ENCODE results near the gene HOXA5. TPM values are rescaled to one million over a fixed set of nuclear protein-coding genes. Genes with fewer than 3 reads are reported as not detected.

The HOXA5 gene
- total and polyA plus RNA-seq, 10 of the 15 experiments (the other 5 are each of a cell fraction or from before 2014, with no cell fraction given): 0.05 to 0.13 TPM; not detected in 8

DNA sequence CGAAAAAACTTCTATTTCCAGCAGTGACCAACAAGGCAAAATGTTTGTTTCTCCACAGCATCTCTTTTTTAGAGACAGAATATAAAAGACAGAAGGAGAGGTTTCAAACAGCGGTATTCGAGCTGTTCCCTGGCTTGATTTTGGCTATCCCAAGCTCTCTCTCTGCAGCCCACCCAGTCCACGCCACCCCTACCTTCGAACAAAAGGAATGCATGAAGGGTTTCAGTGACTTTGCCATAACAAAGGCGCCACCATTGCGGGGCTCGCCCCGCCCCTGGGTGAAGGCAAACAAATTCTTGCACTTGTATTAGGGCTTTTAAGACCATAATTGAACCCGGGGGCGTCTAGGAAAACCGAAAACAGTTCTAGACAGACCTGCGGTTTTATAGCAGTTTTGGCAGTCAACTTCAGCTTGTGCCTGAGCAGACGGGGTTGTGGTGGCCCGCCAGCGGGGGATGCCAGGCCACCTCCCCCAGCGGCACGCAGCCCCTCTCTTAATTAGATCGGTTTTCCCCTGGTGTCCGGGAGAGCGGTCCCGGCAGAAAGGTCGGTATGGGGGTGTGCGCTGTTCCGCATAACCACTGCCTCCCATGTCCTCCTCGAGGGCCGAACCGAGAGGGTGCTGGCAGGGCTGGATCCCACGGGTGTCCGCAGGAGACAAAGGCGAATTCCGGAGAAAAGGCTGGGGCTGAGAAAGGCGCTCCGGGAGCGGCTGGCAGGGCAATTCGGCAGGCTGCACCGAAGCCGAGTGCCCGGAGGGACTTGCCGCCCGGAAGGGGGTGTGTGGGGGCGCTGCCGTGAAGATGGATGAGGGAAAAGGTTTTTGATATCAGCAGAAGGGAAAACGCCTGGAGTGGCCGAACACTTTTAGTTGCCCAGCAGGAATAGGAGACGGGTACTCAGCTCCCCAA lies 44.2 kb upstream of the HOXA5 start:
- Histone ChIP-seq H3K4me3 (no peak overlapping the region), H3K27me3 (replicated peaks in 1 of 2; ENCODE audit: control insufficient read depth in 2 of 2, insufficient read depth in 2 of 2, low read length in 1 of 2) (peaks cover 47 to 54% of the 10 kb centered on the region in 2 experiments), H3K79me2 (ENCODE audit: control insufficient read depth, insufficient read depth, low read length) (no peaks in the 10 kb centered on the region), H3K27ac (ENCODE audit: control insufficient read depth, insufficient read depth) (no peak overlapping the region), H3K4me1 (ENCODE audit: control insufficient read depth, insufficient read depth, low read length) (no peaks in the 10 kb centered on the region), H3K4me2 (ENCODE audit: control insufficient read depth, insufficient read depth) (no peak overlapping the region), H3K9me3 (replicated peaks; ENCODE audit: control insufficient read depth, insufficient read depth, low read length) (no peaks in the 10 kb centered on the region; the same call in 2 of the 3 replicates), H2AFZ (ENCODE audit: control insufficient read depth, low read depth, low read length) (no peak overlapping the region), H3K9ac (ENCODE audit: control insufficient read depth, insufficient read depth, low read length) (no peak overlapping the region), H4K20me1 (ENCODE audit: control insufficient read depth, insufficient read depth) (0 out of 2 replicates have a peak, but pooled peaks cover 3% of the 10 kb centered on the region), H3K36me3 (ENCODE audit: control insufficient read depth in 2 of 2, insufficient read depth in 2 of 2, low read length in 1 of 2) (no peaks in the 10 kb centered on the region)
- ChIA-PET CTCF (interaction anchor here (0.6 to 2.1 kb wide), 3 partner anchors 8 to 582 kb away, joined by 3 to 7 read pairs (median 3); no protein-coding TSS in a partner anchor), SMC1A (ENCODE audit: uncharacterized antibody, unreplicated experiment) (interaction anchor here (0.6 to 1.2 kb wide), 2 partner anchors 8 to 591 kb away, joined by 3 to 5 read pairs; no protein-coding TSS in a partner anchor), POLR2A (no interaction called here), RAD21 (ENCODE audit: unreplicated experiment) (interaction anchor here (0.6 kb wide), 1 partner anchor 71 kb away, joined by 4 read pairs; no protein-coding TSS in a partner anchor)
- DNase-seq (ENCODE audit: low read depth, low spot score): no peak
- intact Hi-C loops (cut with micrococcal nuclease; ENCODE audit: unreplicated experiment) (no loop called here), in situ Hi-C loops (cut with MboI) (no loop called here)
- 16% methylated on average over 44 of the region's 46 CpGs for WGBS (ENCODE audit: insufficient coverage, insufficient replicate concordance, low lambda C conversion rate, missing lambda C conversion rate)
- ATAC-seq: no peak
- FAIRE-seq: no peak
- no TSS peak for BruUV-seq (replicated peaks)
- TF ChIP-seq, protein P1, sequence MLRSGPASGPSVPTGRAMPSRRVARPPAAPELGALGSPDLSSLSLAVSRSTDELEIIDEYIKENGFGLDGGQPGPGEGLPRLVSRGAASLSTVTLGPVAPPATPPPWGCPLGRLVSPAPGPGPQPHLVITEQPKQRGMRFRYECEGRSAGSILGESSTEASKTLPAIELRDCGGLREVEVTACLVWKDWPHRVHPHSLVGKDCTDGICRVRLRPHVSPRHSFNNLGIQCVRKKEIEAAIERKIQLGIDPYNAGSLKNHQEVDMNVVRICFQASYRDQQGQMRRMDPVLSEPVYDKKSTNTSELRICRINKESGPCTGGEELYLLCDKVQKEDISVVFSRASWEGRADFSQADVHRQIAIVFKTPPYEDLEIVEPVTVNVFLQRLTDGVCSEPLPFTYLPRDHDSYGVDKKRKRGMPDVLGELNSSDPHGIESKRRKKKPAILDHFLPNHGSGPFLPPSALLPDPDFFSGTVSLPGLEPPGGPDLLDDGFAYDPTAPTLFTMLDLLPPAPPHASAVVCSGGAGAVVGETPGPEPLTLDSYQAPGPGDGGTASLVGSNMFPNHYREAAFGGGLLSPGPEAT (IDR thresholded peaks at IDR 0.05; ENCODE audit: low read depth): no peak
- TF ChIP-seq, protein P2, sequence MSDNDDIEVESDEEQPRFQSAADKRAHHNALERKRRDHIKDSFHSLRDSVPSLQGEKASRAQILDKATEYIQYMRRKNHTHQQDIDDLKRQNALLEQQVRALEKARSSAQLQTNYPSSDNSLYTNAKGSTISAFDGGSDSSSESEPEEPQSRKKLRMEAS (IDR thresholded peaks at IDR 0.05; ENCODE audit: low read depth, low read length): no peak
- TF ChIP-seq TAF1 (IDR thresholded peaks at IDR 0.05; ENCODE audit: borderline replicate concordance, low read depth, low read length) (no peak), MXI1 (IDR thresholded peaks at IDR 0.05; ENCODE audit: low read depth, low read length) (no peak), IKZF1 (conservative IDR thresholded peaks at IDR 0.05) (0 out of 2 replicates have a peak, but pooled peaks have one; percentile 10), YY1 (IDR thresholded peaks at IDR 0.05; ENCODE audit: low read depth, low read length) (no peak), PML (IDR thresholded peaks at IDR 0.05; ENCODE audit: low read length) (no peak), FOS (IDR thresholded peaks at IDR 0.05; ENCODE audit: borderline replicate concordance, extremely low read depth, insufficient read length) (no peak), LARP7 (IDR thresholded peaks at IDR 0.05) (no peak), TCF12 (IDR thresholded peaks at IDR 0.05; ENCODE audit: low read depth, low read length) (no peak), SUZ12 (IDR thresholded peaks at IDR 0.05; ENCODE audit: unreplicated experiment) (peak; percentile 45), RAD21 (IDR thresholded peaks at IDR 0.05; ENCODE audit: insufficient read depth, low read depth, low read length) (no peak), FOXM1 (IDR thresholded peaks at IDR 0.05; ENCODE audit: low read depth, low read length) (no peak), ZZZ3 (IDR thresholded peaks at IDR 0.05; ENCODE audit: control insufficient read depth, insufficient read length, low read depth) (no peak)
- TF ChIP-seq, protein P3, sequence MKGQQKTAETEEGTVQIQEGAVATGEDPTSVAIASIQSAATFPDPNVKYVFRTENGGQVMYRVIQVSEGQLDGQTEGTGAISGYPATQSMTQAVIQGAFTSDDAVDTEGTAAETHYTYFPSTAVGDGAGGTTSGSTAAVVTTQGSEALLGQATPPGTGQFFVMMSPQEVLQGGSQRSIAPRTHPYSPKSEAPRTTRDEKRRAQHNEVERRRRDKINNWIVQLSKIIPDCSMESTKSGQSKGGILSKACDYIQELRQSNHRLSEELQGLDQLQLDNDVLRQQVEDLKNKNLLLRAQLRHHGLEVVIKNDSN (IDR thresholded peaks at IDR 0.05; ENCODE audit: borderline replicate concordance, extremely low read length, insufficient read depth, low read depth, low read length): no peak
- TF ChIP-seq, protein P4, sequence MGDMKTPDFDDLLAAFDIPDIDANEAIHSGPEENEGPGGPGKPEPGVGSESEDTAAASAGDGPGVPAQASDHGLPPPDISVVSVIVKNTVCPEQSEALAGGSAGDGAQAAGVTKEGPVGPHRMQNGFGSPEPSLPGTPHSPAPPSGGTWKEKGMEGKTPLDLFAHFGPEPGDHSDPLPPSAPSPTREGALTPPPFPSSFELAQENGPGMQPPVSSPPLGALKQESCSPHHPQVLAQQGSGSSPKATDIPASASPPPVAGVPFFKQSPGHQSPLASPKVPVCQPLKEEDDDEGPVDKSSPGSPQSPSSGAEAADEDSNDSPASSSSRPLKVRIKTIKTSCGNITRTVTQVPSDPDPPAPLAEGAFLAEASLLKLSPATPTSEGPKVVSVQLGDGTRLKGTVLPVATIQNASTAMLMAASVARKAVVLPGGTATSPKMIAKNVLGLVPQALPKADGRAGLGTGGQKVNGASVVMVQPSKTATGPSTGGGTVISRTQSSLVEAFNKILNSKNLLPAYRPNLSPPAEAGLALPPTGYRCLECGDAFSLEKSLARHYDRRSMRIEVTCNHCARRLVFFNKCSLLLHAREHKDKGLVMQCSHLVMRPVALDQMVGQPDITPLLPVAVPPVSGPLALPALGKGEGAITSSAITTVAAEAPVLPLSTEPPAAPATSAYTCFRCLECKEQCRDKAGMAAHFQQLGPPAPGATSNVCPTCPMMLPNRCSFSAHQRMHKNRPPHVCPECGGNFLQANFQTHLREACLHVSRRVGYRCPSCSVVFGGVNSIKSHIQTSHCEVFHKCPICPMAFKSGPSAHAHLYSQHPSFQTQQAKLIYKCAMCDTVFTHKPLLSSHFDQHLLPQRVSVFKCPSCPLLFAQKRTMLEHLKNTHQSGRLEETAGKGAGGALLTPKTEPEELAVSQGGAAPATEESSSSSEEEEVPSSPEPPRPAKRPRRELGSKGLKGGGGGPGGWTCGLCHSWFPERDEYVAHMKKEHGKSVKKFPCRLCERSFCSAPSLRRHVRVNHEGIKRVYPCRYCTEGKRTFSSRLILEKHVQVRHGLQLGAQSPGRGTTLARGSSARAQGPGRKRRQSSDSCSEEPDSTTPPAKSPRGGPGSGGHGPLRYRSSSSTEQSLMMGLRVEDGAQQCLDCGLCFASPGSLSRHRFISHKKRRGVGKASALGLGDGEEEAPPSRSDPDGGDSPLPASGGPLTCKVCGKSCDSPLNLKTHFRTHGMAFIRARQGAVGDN (IDR thresholded peaks at IDR 0.05): no peak
